Measurements from ENCODE around the gene EPB41L4B.

DNA sequence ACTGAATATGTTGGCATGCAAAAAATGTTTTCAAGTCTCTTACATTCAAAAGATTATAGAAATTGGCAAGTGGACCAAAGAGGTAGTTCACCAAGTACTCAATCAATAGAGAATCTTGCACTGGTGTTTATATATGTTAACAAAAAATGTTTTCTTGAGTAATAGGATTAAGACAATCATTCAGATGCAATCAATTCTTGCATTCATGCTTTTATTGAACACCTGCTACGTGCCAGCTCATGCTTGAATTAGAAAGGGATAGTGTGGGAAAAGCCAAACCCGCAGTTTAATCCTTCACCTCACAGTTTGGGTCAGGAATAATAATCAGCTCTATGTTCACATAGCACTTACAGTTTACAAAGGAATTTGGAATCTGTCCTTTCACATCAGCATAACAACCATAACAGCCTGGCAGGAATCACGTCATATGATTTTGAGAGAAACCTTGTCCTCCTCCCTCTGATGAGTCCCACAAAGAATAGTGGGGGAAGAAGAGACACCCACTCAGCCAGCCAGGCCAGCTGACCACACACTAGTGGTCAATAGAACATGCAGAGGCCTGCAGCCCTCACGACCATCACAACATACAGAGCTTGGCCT is 117.0 kb downstream of the EPB41L4B start:
- TF ChIP-seq CTCF (conservative IDR thresholded peaks at IDR 0.05 in 1 of 2, IDR thresholded peaks at IDR 0.05 in 1 of 2; ENCODE audit: low read depth in 1 of 2, low read length in 2 of 2) (no peak), EZH2 (IDR thresholded peaks at IDR 0.05; ENCODE audit: low read length, missing control alignments) (no peak)
